ENCODE measurements around the gene CEP164. TPM values are rescaled to one million over a fixed set of nuclear protein-coding genes. Genes with fewer than 3 reads are reported as not detected.

CEP164 gene
- polyA plus RNA-seq, 3 donors from 2014 or later = 5.6 to 20.5 (median 11.8) TPM

DNA sequence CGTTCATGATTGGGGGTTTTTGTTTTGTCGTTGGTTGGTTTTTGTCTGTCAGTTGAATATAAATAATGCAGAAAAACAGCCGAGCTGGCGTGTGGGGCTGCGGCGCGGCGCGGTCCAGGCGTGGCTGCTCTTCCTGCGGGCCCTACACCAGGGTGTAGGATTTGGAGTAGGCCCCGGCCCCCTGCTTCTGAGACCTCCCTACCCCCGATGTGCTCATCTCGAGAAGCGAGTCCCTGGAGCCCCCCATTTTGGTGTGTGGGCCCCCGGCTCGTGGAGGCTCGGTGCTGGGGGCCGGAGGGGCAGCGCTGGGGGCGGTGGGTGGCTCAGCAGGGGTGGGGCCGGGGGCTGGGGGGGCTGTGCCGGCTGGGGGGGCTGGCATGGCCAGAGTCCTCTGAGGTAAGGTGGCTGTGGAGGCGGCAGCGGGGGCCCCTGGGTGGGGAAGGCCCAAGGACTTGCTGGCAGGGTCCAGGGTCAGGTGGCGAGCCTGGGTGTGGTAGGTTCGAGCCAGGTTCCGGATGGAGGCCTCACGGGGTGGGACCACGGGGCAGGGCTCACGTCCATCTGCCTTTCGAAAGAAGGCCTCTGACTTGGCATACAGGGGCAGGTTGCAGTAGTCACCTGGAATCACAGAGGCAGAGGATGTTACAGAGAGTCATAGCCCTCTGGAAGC lies 100.7 kb downstream of the CEP164 start:
- Mint-ChIP-seq H3K4me3 (no peak overlapping the region), H3K4me1 (peaks cover 2 to 14% of the 10 kb centered on the region in 2 donors), H3K36me3 (no peaks in the 10 kb centered on the region), H3K27ac (no peak overlapping the region), H3K27me3 (ENCODE audit: low read depth in 3 of 3) (peaks cover 2 to 11% (median 2%) of the 10 kb centered on the region in 3 donors), H3K9me3 (no peaks in the 10 kb centered on the region)
- DNase-seq = no peak

DNA sequence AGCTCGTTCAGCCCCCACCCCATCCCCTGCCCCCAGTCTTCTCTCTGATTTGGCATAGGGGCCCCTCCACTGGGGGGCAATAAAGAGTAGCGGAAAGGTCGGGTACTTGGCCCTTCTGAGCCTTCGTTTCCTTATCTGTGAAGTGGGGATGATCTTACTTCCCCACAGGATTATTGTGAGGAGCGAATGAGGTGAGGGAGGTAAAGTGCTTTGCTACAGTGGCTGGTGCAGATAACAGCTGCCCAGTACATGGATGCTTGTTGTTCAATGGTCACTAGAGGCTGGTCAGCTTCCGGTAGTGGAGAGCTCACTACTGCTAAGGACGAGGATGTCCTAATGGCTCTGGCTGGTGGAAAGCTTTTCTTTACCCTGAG lies 101.2 kb downstream of the CEP164 start:
- no peak for DNase-seq
- no peaks in the 10 kb centered on the region for H3K36me3 Mint-ChIP-seq
- peaks cover 2 to 14% of the 10 kb centered on the region in 2 donors for H3K4me1 Mint-ChIP-seq
- H3K4me3 Mint-ChIP-seq = no peak overlapping the region
- H3K9me3 Mint-ChIP-seq = no peaks in the 10 kb centered on the region
- H3K27me3 Mint-ChIP-seq (ENCODE audit: low read depth in 3 of 3) = peaks cover 2 to 11% (median 2%) of the 10 kb centered on the region in 3 donors
- no peak overlapping the region for H3K27ac Mint-ChIP-seq

DNA sequence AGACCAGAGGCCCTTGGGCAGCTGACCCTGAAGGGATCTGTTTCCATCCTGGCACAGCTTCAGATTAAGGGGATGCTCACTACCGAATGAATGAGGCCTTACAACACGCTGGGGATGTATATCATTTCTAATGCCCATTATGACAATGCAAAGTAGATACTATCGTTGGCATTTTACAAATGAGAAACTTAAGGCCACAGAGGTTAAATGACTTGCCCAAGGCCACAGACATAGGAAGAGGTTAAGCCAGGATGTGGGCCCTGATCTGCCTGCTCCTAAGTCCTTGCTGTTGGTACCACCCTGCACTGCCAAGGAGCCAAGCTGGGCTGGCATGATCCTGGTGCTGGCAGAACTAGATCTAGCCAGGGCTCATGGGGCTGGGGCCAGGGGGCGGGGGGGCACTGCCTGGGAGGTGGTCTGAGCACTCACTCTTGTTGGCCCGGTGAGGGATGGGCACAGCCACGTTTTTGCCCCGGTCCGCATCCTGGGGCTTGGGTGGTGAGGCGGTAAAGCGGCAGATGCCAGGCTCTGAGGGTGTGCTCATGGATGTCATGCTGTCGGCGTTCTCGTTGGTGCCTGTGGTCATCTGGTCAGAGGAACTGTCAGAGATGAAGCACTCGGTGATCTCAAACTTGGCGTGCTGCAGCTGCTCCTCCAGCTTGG lies 102.8 kb downstream of the CEP164 start:
- H3K27ac Mint-ChIP-seq = no peak overlapping the region
- peaks cover 2 to 14% of the 10 kb centered on the region in 2 donors for H3K4me1 Mint-ChIP-seq
- no peaks in the 10 kb centered on the region for H3K36me3 Mint-ChIP-seq
- no peak for DNase-seq
- peaks cover 2 to 11% (median 2%) of the 10 kb centered on the region in 3 donors for H3K27me3 Mint-ChIP-seq (ENCODE audit: low read depth in 3 of 3)
- H3K4me3 Mint-ChIP-seq = no peak overlapping the region
- H3K9me3 Mint-ChIP-seq = no peaks in the 10 kb centered on the region

DNA sequence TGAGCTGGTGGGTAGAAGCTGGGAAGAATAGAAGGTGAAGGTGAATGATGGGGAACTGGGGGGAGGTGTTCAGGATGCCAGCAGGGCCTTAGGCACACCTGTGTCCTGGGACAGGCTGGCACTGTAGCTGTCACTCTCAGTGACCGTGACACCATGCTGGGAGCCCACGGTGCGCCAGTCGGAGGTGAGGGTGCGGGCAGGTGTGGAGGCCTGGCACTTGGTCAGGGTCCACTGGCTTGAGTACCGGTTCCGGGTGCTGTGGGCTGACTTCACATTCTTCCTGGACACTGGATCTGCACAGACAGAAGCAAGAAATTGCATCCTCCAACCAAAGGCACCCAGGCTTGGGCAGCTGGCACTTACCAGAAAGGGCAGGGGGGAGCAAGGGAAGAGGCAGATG lies 103.8 kb downstream of the CEP164 start:
- peaks cover 2 to 9% of the 10 kb centered on the region in 2 donors for H3K4me1 Mint-ChIP-seq
- no peak overlapping the region for H3K4me3 Mint-ChIP-seq
- H3K27ac Mint-ChIP-seq = no peak overlapping the region
- no peaks in the 10 kb centered on the region for H3K36me3 Mint-ChIP-seq
- no peaks in the 10 kb centered on the region for H3K9me3 Mint-ChIP-seq
- no peak for DNase-seq
- peaks cover 4 to 12% (median 4%) of the 10 kb centered on the region in 3 donors for H3K27me3 Mint-ChIP-seq (ENCODE audit: low read depth in 3 of 3)

DNA sequence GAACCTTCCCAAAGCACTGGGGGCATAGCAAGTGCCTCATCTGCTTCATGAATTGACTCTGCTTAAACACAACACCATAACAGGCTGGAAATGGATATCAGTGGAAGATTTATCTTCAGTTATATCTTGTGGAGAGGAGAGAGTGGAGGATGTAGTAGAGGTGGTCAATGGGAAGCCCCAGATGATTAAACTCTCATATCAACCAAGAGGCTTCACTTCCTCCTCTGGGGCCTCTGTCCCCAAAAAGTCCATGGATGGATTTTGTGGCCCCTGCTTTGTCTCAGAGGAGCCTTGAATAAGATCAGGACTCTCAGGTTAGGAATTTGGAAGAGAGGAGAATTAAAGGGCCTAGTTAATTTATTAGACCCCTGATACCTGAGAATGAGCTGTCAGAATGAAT lies 106.1 kb downstream of the CEP164 start:
- no peaks in the 10 kb centered on the region for H3K4me1 Mint-ChIP-seq
- no peak overlapping the region for H3K27ac Mint-ChIP-seq
- peaks cover 4 to 13% (median 4%) of the 10 kb centered on the region in 3 donors for H3K27me3 Mint-ChIP-seq (ENCODE audit: low read depth in 3 of 3)
- H3K4me3 Mint-ChIP-seq = no peak overlapping the region
- no peaks in the 10 kb centered on the region for H3K36me3 Mint-ChIP-seq
- no peak for DNase-seq
- no peaks in the 10 kb centered on the region for H3K9me3 Mint-ChIP-seq

DNA sequence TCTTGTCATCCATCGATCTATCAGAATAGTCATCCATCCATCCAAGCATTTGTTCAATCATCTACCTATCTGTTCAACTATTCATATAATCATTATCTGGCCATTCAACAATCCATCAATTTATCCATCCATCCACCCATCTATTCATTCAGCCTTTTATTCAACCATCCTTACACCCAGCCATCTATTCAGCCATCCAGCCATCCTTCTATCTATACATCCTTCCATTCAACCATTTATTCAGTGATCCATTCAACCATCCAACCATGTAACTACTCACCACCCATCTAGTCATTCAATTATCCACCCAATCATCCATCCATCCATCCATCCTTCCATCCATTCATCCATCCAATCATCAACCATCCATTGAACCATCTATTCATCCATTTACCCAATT lies 106.8 kb downstream of the CEP164 start:
- Mint-ChIP-seq H3K4me3 (no peak overlapping the region), H3K27me3 (ENCODE audit: low read depth in 3 of 3) (peaks cover 4 to 9% (median 4%) of the 10 kb centered on the region in 3 donors), H3K9me3 (no peaks in the 10 kb centered on the region), H3K27ac (no peak overlapping the region), H3K4me1 (no peaks in the 10 kb centered on the region), H3K36me3 (no peaks in the 10 kb centered on the region)
- DNase-seq = no peak

DNA sequence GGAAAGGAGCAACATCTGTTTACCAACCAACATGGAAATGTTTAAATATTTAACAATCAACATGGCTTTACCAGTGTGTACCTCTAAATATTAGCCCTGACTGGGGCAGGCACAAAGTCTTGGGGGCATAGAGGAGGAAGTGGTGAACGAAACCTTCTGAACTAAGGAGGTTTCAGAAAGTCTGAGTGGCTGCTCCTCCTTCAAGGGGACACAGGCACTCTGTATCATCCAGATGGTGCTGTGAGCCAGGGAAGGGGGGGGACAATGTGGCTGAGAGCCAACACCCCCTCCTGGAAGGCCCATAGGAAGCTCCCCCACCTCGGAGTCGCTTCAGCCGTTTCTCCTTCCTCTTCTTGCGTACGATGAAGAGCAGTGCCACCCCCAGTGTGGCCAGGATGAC lies 107.7 kb downstream of the CEP164 start:
- DNase-seq = no peak
- peaks cover 4 to 8% (median 4%) of the 10 kb centered on the region in 3 donors for H3K27me3 Mint-ChIP-seq (ENCODE audit: low read depth in 3 of 3)
- H3K9me3 Mint-ChIP-seq = no peaks in the 10 kb centered on the region
- H3K36me3 Mint-ChIP-seq = no peaks in the 10 kb centered on the region
- H3K4me1 Mint-ChIP-seq = no peaks in the 10 kb centered on the region
- no peak overlapping the region for H3K27ac Mint-ChIP-seq
- no peak overlapping the region for H3K4me3 Mint-ChIP-seq

DNA sequence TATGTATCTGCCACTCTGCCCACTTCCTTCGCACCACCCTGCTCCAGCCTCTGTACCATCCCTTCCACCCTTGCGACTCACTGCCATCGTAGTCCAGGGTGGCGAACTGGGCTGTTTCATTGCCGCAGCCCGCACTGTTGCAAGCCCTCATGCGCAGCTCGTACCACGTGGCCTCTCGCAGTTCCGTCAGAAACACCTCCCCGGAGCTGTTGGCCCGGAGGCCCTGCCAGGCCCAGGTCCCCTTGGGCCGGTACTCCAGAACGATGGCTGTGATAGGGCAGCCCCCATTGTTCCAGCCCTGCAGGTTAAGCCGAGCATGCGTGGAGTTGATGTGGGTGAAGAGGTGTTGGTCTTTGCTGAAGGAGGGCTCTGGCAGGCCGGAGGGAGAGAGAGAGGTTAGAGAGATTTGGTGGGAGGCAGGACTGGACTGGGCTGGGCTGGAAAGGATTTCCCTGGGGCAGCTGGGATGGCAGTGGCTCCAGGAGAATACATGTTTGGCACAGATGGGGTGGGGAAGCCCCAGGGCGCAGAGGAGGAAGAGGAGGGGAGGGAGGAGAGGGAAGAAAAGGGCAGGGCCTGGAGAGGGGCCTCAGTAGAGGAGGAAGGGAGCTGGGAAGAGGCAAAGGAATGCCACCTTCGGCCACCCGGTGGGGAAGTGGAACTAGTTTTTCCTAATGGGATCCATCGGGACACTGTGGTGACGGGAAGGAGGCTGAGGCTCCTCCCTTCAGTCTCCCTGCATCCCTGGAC lies 109.6 kb downstream of the CEP164 start:
- Mint-ChIP-seq H3K27ac (no peak overlapping the region), H3K27me3 (ENCODE audit: low read depth in 3 of 3) (peaks cover 2 to 14% (median 4%) of the 10 kb centered on the region in 3 donors), H3K4me3 (no peak overlapping the region), H3K36me3 (no peaks in the 10 kb centered on the region), H3K9me3 (peaks cover 0 to under 1% (median 0%) of the 10 kb centered on the region in 6 donors), H3K4me1 (no peaks in the 10 kb centered on the region)
- no peak for DNase-seq

DNA sequence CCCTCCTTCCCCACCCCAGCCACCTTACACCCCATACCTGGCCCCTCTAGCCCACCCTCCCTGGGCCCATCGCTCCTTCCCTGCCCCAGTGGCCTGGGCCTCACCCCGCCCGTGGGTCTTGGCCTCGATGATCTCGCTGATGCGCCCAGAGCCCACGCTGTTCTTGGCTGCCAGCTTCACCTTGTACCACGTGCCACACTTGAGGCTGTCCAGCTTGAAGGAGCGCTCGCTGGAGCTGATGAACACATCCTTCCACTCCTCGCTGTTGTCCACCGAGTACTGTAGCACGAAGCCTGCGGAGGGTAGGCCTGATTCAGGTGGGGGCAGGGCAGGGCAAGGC lies 110.1 kb downstream of the CEP164 start:
- Mint-ChIP-seq H3K4me3 (no peak overlapping the region), H3K27me3 (ENCODE audit: low read depth in 3 of 3) (peaks cover 2 to 16% (median 4%) of the 10 kb centered on the region in 3 donors), H3K27ac (no peak overlapping the region), H3K9me3 (peaks cover 0 to 2% (median 0%) of the 10 kb centered on the region in 6 donors), H3K36me3 (no peaks in the 10 kb centered on the region), H3K4me1 (no peaks in the 10 kb centered on the region)
- no peak for DNase-seq

DNA sequence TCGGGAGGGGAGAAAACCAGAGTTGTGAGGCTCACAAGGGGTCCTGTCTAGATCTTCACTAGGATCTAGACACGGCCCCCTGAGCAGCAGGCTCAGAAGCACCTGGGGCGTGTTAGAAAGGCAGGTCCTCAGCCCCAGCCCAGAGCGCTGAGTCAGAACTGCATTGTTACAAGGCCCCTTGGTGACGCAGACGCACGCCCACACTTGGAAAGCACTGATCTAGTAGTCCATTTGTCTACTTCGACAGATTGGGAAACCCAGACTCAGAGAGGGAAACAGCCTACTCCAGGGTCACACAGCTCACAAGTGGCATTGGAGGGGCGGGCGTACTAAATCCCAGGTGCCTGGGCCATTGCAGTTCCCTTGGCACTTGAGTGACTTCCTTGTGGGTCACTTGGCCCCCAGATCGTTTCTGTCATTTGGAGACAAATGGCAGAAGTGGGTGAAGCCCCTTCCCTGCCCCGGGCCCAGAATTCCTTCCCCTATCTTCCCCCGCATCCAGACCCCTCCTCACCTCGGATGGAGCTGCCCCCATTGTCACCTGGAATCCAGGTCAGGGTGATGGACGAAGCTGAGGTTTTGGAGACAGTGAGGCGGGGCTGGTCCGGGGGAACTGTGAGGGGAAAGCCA lies 110.8 kb downstream of the CEP164 start:
- DNase-seq = no peak
- H3K9me3 Mint-ChIP-seq = peaks cover 0 to 2% (median 0%) of the 10 kb centered on the region in 6 donors
- no peak overlapping the region for H3K27ac Mint-ChIP-seq
- peaks cover 2 to 16% (median 4%) of the 10 kb centered on the region in 3 donors for H3K27me3 Mint-ChIP-seq (ENCODE audit: low read depth in 3 of 3)
- no peaks in the 10 kb centered on the region for H3K4me1 Mint-ChIP-seq
- no peak overlapping the region for H3K4me3 Mint-ChIP-seq
- no peaks in the 10 kb centered on the region for H3K36me3 Mint-ChIP-seq

DNA sequence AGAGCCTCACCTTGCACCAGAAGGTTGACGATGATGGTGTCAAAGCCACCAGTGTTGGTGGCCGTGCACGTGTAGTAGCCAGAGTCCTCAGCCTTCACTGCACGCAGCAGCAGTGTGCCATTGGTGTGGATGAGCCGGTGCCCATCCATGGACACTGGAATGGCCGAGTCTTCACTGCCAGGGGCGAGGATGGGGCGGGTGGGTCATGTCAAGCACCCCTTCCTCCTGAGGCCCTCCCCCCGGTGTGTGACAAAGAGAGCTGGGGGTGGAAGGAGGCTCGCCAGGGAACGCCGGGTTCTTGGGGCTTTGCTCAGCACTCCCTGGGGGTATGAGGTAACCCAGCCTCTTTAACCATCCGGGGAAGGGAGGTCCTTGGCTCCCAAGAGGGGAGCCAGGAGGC lies 111.6 kb downstream of the CEP164 start:
- no peaks in the 10 kb centered on the region for H3K4me1 Mint-ChIP-seq
- H3K9me3 Mint-ChIP-seq = peaks cover 0 to 2% (median 0%) of the 10 kb centered on the region in 6 donors
- no peaks in the 10 kb centered on the region for H3K36me3 Mint-ChIP-seq
- no peak for DNase-seq
- no peak overlapping the region for H3K27ac Mint-ChIP-seq
- no peak overlapping the region for H3K4me3 Mint-ChIP-seq
- peaks cover 4 to 16% (median 4%) of the 10 kb centered on the region in 3 donors for H3K27me3 Mint-ChIP-seq (ENCODE audit: low read depth in 3 of 3)

DNA sequence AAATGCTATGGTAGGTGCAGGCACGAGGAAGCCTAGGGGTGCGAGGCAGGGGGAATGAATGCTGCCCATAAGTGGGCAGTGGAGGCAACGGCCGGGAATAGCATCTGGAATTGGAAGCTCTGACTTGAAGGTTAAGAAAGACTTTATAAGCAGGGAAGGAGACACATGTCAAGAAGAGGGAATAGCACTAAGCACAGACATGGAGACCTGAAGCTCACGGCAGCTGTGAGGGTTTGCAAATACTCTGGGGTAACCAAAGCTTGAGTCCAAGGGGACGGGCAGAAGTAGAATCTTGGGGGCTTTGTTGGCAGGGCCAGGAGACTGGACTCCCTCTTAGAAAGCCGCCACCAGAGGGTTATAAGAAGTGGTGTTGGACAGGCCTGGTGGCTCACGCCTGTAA lies 112.6 kb downstream of the CEP164 start:
- H3K9me3 Mint-ChIP-seq = peaks cover 0 to 2% (median 0%) of the 10 kb centered on the region in 6 donors
- H3K4me3 Mint-ChIP-seq = no peak overlapping the region
- H3K4me1 Mint-ChIP-seq = no peaks in the 10 kb centered on the region
- no peak overlapping the region for H3K27ac Mint-ChIP-seq
- peaks cover 4 to 16% (median 6%) of the 10 kb centered on the region in 3 donors for H3K27me3 Mint-ChIP-seq (ENCODE audit: low read depth in 3 of 3)
- no peak for DNase-seq
- H3K36me3 Mint-ChIP-seq = no peaks in the 10 kb centered on the region

DNA sequence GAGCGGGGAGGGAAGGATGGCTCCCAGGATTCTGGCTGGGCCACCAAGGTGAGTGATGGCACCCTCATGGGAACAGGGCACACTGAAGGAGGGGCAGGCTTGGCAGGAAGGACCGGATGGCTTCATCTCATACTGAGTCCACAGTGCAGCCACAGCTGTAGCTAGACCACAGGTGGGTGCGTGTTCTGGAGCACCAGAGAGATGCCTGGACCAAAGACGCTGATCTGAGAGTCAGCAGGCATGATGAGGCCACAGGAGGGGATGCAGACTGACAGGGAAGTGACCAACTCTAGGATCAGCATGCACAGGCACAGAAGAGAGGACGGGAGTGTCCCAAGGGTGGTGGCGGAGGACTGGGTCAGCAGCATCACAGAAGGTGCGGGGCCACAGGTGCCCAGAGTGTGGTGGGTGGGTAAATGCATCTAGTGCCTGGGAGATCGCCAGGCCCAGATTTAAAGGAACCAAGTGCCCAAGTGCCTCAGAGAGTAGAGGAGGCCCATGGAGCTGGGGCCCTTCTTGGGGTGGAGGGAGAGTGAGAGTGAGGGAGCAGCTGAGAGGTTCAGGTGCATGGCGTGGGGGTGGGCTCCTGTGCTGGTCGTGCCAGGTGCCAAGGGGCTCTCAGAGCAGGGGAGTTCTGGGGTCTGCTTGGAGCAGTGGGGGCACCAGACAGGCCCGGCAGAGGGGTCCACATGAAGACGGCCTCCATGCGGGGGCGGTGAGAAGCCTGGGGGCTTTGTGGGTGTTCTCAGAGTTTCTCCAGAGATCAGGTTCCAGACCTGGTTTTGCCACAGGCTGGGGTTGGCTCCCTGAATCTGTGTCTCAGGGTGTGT lies 113.7 kb downstream of the CEP164 start:
- Mint-ChIP-seq H3K4me1 (no peaks in the 10 kb centered on the region), H3K4me3 (no peak overlapping the region), H3K27ac (no peak overlapping the region), H3K9me3 (peaks cover 0 to 2% (median 0%) of the 10 kb centered on the region in 6 donors), H3K27me3 (ENCODE audit: low read depth in 3 of 3) (peaks cover 0 to 19% (median 6%) of the 10 kb centered on the region in 3 donors), H3K36me3 (no peaks in the 10 kb centered on the region)
- no peak for DNase-seq
